ENCODE results near the gene CASTOR2. TPM values are rescaled to one million over a fixed set of nuclear protein-coding genes. Genes with fewer than 3 reads are reported as not detected.
"Not testable (repeated sequence)": the region's sequence is repeated elsewhere in the genome, so short reads cannot be mapped to it uniquely, and the experiment has no call there.

The CASTOR2 gene
- 45.9 and 47.8 TPM in 2 replicates for total RNA-seq (2021; fragmentation: NEBNext Ultra II Directional; extraction: Animal tissue kit (Norgen Biotek cat#: 25700))
- polyA plus RNA-seq (2011; rRNA removed) = 12.1 and 18.7 TPM in 2 replicates
- polyA plus RNA-seq (2011; cell fraction: cytosol; rRNA removed) = 11.6 TPM
- polyA plus RNA-seq (2011; cell fraction: nucleus; rRNA removed) = 15.6 TPM
- 5.9 to 11.9 TPM (median 10.1 TPM) in 4 replicates for polyA plus RNA-seq (2012, experiment 1 of 2)
- 7.4 TPM for polyA plus RNA-seq (2012, experiment 2 of 2)
- polyA plus RNA-seq (2013, experiment 1 of 2) = 12.1 TPM
- polyA plus RNA-seq (2013, experiment 2 of 2) = 11.4 TPM
- 38.3 and 52.6 TPM in 2 replicates for polyA minus RNA-seq (2011; rRNA and poly(A)+ RNA removed)
- polyA minus RNA-seq (2011; cell fraction: cytosol; rRNA and poly(A)+ RNA removed) = 31.9 TPM
- 14.4 TPM for polyA minus RNA-seq (2011; cell fraction: nucleus; rRNA and poly(A)+ RNA removed)
- long read RNA-seq, experiment 1, partial matches to known transcripts = 0 of 1 reads
- long read RNA-seq, experiment 1, other reads (novel, unspliced or antisense) = 1 of 1 reads
- long read RNA-seq, experiment 2 = 0 reads

GRCh38 chr7:74964511-74965119 lies at the start of gene CASTOR2:
Gene CASTOR2 (plus strand): TSS chr7:74964705. CDS start chr7:74964986, 281 bp downstream.
- H3K4me1 ChIP-seq (replicated peaks in 1 of 4; ENCODE audit: control insufficient read depth in 3 of 4, insufficient read depth in 4 of 4, low read length in 3 of 4); H2BK120ac ChIP-seq (replicated peaks; ENCODE audit: low read depth, low read length); H3K18ac ChIP-seq (ENCODE audit: extremely low read depth, low read length); H2BK20ac ChIP-seq (ENCODE audit: low read length); H2BK12ac ChIP-seq (ENCODE audit: low read depth, low read length); H3K4ac ChIP-seq (replicated peaks; ENCODE audit: insufficient read length, low read depth, low read length); FAIRE-seq; H3K27ac ChIP-seq (ENCODE audit: low read depth, low read length); H3K9me3 ChIP-seq (ENCODE audit: insufficient read depth in 2 of 2, low read depth in 1 of 2, low read length in 1 of 2); H3K9ac ChIP-seq (replicated peaks in 1 of 4; ENCODE audit: extremely low read depth in 1 of 4, low read depth in 3 of 4, low read length in 3 of 4); H4K20me1 ChIP-seq (replicated peaks in 1 of 2; ENCODE audit: control insufficient read depth in 1 of 2, insufficient read depth in 2 of 2, low read length in 2 of 2); H3K27me3 ChIP-seq (replicated peaks in 1 of 4; ENCODE audit: control insufficient read depth in 3 of 4, extremely low read depth in 1 of 4, insufficient read depth in 3 of 4, low read length in 3 of 4); H3K23me2 ChIP-seq (ENCODE audit: low read depth, low read length); H2BK15ac ChIP-seq (ENCODE audit: low read length); POLR2A ChIA-PET (ENCODE audit: partially characterized antibody); H4K91ac ChIP-seq (replicated peaks; ENCODE audit: insufficient read length, low read length); CTCF ChIA-PET (ENCODE audit: partially characterized antibody); H2AFZ ChIP-seq (ENCODE audit: low read length); H2AK5ac ChIP-seq (ENCODE audit: low read depth, low read length); H3K79me1 ChIP-seq (ENCODE audit: low read depth, low read length); H3K56ac ChIP-seq (replicated peaks; ENCODE audit: insufficient read length, low read depth, low read length); H3K14ac ChIP-seq (ENCODE audit: insufficient read length); H4K5ac ChIP-seq (ENCODE audit: insufficient read length, low read depth, low read length); H3K79me2 ChIP-seq (ENCODE audit: control insufficient read depth in 1 of 2, insufficient read depth in 2 of 2, low read length in 2 of 2); H3K36me3 ChIP-seq (ENCODE audit: control insufficient read depth in 2 of 4, insufficient read depth in 4 of 4, low read length in 3 of 4); H4K8ac ChIP-seq (ENCODE audit: extremely low read depth, insufficient read depth, low read length); H2BK5ac ChIP-seq (ENCODE audit: low read depth, low read length); H3K23ac ChIP-seq (ENCODE audit: insufficient read length): not testable (repeated sequence)
- peak in 1 of 2 experiments; percentile 59 for DNase-seq (ENCODE audit: low read depth in 1 of 2, low spot score in 2 of 2)
- Histone ChIP-seq H3K4me2 (ENCODE audit: insufficient read depth in 1 of 2, low read depth in 2 of 2, low read length in 2 of 2) (peak within 1 kb of the TSS in 1 of 2 experiments; percentile 28; a peak in 2 of 4 replicates), H3K4me3 (ENCODE audit: extremely low read depth in 1 of 4, insufficient read depth in 2 of 4, low read depth in 3 of 4, low read length in 4 of 4) (peak within 1 kb of the TSS in 1 of 4 experiments; percentile 38; a peak in 2 of 8 replicates)
- WGBS, 2 experiments (ENCODE audit: extremely low coverage in 1 of 2, insufficient coverage in 1 of 2, insufficient read length in 1 of 2, insufficient replicate concordance in 2 of 2, low coverage in 1 of 2, low lambda C conversion rate in 2 of 2, missing lambda C conversion rate in 1 of 2) = no CpG with 5 or more reads among the region's 84 CpGs
